Right lung (tissue), 5 donors: ENCODE results near the gene RBFOX2. TPM values are rescaled to one million over a fixed set of nuclear protein-coding genes. Genes with fewer than 3 reads are reported as not detected.

ENCODE experiments used
- DNase-seq, 2 donors: peaks; one replicate each; pipeline ENCODE4 v3.0.0-alpha.2; 2013
- polyA plus RNA-seq, 5 donors: library from polyadenylated mRNA; unstranded; fragments of 120-200 nt; gene quantifications; one replicate each; pipeline versions ENCODE4 v1.2.1 to v1.2.3, GENCODE V29; 2013; ENCODE audit warnings: inconsistent platforms in 1 of 5, low replicate concordance in 1 of 5; ENCODE audit not compliant: insufficient read length in 5 of 5, insufficient read depth in 1 of 5

RBFOX2 gene
- polyA plus RNA-seq, 5 donors = 121 to 167 (median 156) TPM

GRCh38 chr22:35784633-35785032 lies 244.0 kb downstream of the RBFOX2 start:
- DNase-seq = no peak

DNA sequence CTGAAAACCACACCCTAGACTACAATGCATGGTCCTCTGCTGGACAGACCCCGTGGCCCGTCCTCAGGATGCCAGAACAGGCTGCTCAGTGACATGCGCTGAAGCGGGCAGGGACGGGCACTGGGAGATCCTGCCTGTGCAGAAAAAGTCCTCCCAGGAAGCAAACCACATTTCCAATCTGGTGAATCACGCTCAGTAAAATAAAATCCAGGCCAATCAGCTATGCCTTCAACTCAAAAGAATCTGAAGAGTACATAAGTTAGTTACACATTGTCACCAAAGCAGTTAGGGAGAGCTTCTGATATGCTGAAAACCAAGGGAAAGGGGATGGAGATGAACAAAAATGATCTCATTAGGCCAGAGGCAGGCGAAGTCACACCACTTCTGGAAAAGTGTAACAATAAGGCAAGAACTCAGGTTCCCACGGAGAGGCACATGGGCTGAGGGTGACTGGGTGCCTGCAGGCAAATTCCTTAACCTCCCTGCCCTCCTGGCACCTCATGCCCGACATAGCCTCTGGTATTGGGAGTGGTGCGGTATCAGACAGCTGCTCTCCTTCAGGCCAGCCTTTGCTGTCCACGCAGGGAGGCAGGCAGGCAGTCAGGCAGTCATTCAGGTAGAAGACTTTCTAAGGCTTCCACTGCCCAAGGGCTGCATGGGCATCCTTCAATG lies 244.5 kb downstream of the RBFOX2 start:
- no peak for DNase-seq

DNA sequence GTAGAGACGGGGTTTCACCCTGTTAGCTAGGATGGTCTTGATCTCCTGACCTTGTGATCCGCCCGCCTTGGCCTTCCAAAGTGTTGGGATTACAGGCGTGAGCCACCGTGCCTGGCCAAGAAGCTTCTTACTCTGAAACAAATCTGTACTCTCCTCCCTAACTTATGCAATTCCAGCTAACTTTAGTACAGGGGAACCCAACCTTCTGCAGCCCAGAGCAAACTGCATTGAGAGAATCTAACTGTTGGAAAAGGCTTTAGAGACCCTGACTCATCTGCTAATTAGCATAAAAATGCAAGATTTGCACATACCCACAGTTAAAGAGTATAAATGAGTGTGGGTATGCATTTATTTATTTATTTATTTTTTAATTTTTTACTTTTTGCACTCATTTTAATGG lies 246.1 kb downstream of the RBFOX2 start:
- DNase-seq = no peak

DNA sequence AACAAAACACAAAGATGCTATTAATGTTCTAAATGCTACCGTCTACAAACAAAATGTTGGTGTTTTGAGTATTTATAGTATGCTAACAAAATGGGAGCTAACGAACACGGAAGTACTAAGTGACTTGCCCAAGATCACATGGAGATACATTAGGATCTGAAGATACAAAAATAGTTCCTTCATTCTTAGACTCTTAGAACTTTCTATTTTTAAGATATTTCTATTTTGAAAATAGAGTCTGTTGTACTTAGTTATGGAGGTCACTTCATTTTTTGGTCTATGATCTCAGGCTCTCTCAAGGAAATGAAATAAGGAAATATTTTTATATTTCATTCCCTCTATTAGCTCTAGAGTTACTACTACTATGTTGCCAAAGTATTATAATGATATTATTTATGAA lies 246.7 kb downstream of the RBFOX2 start:
- no peak for DNase-seq

DNA sequence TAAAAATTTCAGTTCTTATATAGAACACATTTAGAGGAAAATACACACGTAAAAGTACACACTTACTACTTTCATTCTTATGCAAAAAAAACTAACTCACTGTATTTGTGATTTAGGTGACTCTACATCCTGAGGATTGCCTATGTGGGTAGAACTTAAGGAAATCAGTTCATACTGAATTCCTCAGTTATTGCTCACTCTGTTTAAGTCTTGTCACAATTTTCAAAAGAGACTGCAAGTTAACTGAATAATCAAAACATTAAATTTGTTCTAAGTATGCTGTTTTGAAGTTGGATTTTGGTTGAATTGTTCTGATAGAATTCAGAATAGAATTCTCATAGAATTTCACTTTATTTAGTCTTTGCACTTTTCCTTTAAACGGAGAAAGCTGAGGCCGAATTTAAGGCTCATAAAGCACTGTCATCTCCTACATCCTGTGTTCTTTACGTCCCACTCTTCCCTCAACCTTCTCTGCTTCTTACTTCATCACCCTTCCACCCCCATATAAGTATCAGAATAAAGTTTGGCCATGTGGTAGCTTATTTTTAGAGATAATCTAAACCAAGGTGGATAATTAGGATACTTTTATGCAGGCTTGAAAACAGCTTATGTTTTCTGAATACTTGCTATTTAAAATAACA lies 251.2 kb downstream of the RBFOX2 start:
- no peak for DNase-seq

GRCh38 chr22:35775339-35775738 lies 253.3 kb downstream of the RBFOX2 start:
- DNase-seq = no peak

GRCh38 chr22:35769974-35770373 lies 258.6 kb downstream of the RBFOX2 start:
- DNase-seq = no peak

- DNase-seq = peak; percentile 34 to 35
These were observed 261.7 kb downstream of the RBFOX2 start for GRCh38 chr22:35766654-35767580.

GRCh38 chr22:35761037-35761436 lies 267.6 kb downstream of the RBFOX2 start:
- DNase-seq = no peak

DNA sequence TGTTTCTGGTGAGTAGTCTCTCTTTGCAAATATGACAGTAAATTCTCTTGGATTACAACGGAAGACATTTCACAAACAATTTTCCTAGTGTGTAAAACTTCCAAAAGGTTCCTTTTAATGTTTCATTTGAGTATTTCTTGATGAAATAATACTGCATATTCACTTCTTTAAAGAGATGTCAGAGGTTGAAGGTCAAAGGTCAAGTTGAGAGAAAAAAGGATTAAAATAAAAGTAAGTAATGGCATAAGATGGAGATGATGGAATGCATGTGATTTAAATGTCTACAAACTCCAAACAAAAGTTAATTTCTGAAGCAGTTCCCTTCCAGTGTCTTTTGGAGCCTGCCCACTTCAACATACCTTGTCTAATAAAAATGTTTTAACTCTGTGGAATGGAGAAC lies 270.2 kb downstream of the RBFOX2 start:
- no peak for DNase-seq

- DNase-seq = no peak
These were observed 271.9 kb downstream of the RBFOX2 start for GRCh38 chr22:35756722-35757121.

DNA sequence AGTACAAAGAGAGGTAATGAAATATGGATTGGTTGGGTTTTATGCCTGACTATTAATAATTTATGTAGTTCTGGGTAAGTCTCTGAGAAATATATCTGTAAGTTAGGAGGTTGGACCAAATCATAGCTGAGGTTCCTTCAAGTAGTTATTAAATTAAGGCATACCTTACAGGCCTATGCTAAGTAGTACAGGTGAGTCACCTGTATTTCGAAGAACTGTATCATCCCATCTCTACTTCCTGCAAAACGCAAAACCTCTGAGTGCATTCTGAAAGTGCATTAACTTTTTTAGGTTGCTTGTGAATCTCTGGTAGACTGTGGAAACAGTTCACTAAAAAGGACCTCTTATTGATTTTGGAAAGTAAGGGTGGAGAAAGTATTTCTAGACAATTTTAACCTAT lies 273.9 kb downstream of the RBFOX2 start:
- DNase-seq = no peak

DNA sequence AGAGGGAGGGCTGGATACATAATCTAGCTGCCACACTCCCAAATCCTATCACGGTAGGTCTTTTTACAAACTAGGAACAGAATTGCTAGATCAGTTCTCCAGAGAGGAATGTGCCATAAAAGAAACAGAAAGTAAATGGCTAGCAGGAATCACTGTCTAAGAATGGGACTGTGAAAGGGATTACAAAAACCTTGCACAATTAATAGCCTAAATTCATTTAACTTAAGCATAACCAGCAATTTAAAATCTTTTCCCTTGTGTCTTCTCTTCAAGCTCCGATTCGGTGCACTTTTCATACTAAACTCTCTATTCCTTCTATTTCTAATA lies 275.8 kb downstream of the RBFOX2 start:
- no peak for DNase-seq

DNA sequence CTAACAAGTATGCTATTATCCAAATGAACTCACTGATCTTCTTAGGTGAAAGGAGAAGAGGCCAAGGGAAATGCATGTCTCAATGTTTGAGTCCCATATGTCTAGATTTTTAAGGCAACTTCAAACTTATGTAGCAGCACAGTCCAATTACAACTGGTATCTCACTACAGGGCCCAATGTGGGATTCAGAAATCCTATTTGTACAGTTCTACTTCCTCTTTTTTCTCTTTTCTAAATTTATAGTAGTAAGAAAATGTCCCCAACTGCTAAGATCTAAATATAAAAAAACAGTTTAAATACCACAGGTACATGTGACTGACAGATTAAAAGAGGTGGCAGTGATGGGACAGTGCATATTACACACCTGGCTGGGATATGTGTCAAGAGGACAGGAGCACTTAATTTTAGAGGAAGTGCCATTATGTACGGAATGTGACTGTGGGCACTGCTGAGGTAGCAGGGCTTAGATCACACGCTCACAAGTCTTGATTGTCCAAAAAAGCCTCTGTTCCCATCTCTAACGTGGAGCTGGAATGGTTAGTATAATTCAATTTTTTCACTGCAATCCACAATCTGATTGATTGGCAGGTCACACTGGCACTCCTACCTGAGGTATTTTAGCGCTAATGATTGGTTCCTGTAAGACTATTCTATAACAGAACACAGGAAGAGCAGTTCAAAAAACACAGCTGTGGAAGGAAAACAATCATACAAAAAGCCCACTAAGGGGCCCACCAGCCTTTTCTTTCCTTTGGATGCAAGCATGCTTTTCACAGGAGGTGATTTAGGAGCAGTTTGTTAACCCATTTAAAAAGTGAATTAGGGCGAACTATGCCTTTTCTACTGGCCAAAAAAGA lies 276.4 kb downstream of the RBFOX2 start:
- DNase-seq = no peak

DNA sequence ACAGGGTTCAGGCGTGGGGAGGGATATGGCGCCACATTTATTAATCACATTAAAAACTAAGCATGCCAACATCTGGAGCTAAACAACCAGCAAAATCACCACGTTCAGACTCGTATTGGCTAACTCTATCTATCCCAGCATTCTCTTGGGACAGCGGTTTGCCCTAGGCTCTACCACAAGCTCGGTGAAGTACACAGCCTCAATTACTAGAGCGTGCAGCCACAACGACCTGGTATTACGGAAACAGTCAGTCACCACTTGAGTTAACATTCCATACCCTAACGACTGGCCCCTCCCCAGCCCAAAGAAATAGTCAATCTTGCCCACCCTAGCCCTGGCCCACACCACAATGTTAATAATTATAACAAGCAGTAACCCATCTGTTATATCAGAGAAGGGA lies 278.8 kb downstream of the RBFOX2 start:
- no peak for DNase-seq

DNA sequence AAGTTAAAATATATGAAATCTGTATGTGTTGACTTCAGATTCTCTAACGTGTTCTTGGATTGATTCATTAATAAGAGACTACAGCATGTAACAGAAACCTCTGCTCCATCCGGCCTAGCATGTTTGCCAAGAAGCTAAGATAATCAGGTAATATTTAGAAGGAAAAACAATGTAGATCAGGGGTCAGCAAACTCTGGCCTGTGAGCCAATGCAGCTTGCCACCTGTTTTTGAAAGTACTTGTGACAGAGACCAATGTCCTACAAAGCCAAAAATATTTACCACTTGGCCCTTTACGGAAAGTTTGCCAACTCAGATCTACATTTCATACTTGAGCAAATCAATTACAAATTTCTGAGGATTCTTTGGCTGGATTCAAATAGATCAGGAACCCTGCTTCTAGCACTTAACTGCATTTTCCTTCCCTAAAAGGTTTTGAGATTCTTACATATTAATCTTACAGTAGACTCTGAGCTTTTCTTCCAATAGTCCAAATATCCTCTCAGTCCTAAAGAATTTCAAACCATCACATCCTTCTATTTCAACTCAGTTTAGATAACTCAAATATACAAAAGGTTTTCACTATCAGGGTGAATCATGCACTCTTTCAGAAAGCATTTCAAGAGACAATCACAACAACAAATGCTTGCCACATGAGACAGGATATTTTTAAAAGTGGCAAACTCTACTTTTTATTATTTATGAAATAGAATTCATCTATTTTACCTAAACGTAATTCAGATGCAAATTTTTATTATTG lies 281.5 kb downstream of the RBFOX2 start:
- DNase-seq = no peak

GRCh38 chr22:35746248-35746647 lies 282.4 kb downstream of the RBFOX2 start:
- no peak for DNase-seq

DNA sequence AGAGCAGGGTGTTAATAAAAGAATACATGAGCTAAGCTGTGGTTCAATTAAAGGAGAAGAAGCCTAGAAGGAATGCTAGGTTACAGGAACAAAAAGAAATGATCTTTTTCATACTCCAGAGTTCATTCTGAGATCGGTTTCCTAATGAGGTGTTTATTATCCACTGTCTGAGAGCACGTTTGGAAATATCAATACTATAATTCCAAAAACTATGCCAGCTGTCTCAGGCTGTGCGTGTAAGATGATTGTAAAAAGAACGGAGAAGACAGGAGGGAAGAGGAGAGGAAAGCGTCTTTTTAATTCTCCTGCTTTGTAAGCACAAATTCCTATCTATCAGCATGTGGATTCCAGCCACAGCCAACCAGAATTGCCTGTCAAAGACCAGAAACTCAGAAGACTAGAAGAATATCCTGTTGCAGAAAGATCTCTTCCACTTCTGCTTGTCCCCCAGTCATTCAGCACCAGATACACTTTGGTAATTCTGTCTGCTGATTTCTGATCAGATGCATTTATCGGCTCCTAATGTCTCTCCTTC lies 285.2 kb downstream of the RBFOX2 start:
- peak in 1 of 2 donors; percentile 24 for DNase-seq

DNA sequence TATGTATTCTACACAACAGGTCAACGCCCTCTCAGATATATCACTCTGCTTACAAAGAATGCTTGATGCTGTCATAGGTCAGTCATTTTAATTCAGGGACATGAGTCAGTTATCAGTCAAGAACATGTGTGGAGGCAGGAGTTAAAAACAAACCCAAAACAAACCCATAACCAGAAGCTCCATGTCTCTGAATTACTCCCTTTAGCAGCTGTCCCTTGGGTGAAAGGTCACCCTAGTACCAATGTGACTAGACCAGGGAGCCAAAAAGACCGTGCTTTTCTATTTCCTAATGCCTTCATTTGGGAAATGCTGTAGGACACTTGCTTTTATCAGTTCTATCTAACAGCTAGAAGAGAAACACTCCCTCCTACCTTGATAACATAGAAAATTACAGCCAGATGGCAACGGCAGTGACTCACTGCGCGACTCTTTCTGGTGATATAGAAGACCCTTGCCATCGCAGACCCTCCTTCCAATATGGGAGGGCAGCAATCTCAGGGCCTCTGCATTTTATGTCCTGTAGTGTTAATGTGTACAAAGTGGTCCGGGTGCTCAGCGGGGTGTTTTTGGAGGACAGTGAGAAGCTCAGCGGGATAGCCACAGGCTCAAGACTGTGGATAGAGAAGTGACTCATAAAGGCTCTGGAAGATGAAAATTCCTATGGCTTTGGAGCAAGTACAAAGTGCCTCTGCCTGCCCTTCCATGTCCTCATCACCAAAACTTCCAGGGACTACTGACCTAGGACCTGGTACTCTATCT lies 286.1 kb downstream of the RBFOX2 start:
- DNase-seq = no peak

DNA sequence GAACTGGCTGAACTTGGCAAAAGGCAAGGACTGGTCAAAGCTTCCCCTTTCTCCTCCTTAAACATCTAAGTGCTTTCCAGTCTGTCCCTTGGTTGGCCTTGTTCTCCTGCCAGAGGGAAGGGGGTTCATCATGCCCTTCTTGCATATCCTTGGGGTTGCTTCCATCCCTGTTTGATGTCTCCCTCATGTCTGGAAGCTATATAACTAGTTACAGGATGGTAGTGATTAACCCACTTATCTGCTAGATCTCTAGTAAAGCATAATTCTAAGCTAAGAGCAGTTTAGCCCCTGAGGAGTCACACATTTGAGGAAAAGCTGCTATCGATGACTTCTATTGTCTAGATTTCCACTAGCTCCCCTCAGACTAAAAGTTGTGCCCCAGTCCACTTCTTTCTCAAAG lies 288.0 kb downstream of the RBFOX2 start:
- no peak for DNase-seq
